GM12878 (cell line): ENCODE measurements around the gene DNAJC3. TPM values are rescaled to one million over a fixed set of nuclear protein-coding genes. Genes with fewer than 3 reads are reported as not detected.

Experiments used
- ATAC-seq: fragments of 200-7000 bp; cut with Tn5 transposase; 3 replicates; pipeline ENCODE4 v1.9.1; 2020; ENCODE audit warnings: mild to moderate bottlenecking, moderate library complexity
- BruUV-seq: library from RNA; stranded (reverse); fragments of 400-500 nt; replicated peaks from 2 replicates; lab custom pipeline; 2021; lab: Mats Ljungman, UMichigan
- CTCF ChIA-PET: fragments of 300-600 bp; sonication (Branson Sonifier 250); formaldehyde crosslinking; extraction: SDS; loops from one replicate; lab custom pipeline; 2021; ENCODE audit warnings: inconsistent platforms; lab: Yijun Ruan, JAX
- POLR2A ChIA-PET: fragments of 350-600 bp; formaldehyde crosslinking; extraction: SDS; loops from one replicate; lab custom pipeline; 2021; ENCODE audit warnings: inconsistent platforms; lab: Charles Lee
- RAD21 ChIA-PET: fragments of 300-600 bp; sonication (Branson Sonifier 250); formaldehyde crosslinking; loops from one replicate; lab custom pipeline; 2023; ENCODE audit warnings: antibody characterized with exemption; ENCODE audit not compliant: unreplicated experiment; lab: Charles Lee
- SMC1A ChIA-PET: fragments of 300-600 bp; sonication (Branson Sonifier 250); formaldehyde crosslinking; loops from one replicate; lab custom pipeline; 2023; ENCODE audit not compliant: unreplicated experiment, uncharacterized antibody; lab: Charles Lee
- DNase-seq: peaks from one replicate; pipeline ENCODE4 v3.0.0-alpha.2; 2011; ENCODE audit warnings: low read depth, low spot score
- FAIRE-seq: peaks from 3 replicates; lab custom pipeline; 2011; peaks lifted over from hg19 to GRCh38; lab: Jason Lieb, UNC
- H2AFZ ChIP-seq: 2 replicates; pipeline ENCODE4 v1.6.0; 2011; ENCODE audit warnings: low read depth, low read length, control low read depth; ENCODE audit not compliant: control insufficient read depth
- H3K27ac ChIP-seq: 2 replicates; pipeline ENCODE4 v1.5.1; 2011; ENCODE audit warnings: control low read depth; ENCODE audit not compliant: control insufficient read depth, insufficient read depth
- H3K27me3 ChIP-seq, 2 experiments: replicated peaks in 1 of 2; 2 replicates each; pipeline versions ENCODE4 v1.6.0 to v1.6.1; 2011; ENCODE audit warnings: low read length in 1 of 2; ENCODE audit not compliant: control insufficient read depth in 2 of 2, insufficient read depth in 2 of 2
- H3K36me3 ChIP-seq, 2 experiments: 2 replicates each; pipeline ENCODE4 v1.5.1; 2011; ENCODE audit warnings: low read length in 1 of 2; ENCODE audit not compliant: control insufficient read depth in 2 of 2, insufficient read depth in 2 of 2
- H3K4me1 ChIP-seq: 2 replicates; pipeline ENCODE4 v1.6.1; 2011; ENCODE audit warnings: mild to moderate bottlenecking, low read length, moderate library complexity, mixed read lengths; ENCODE audit not compliant: control insufficient read depth, insufficient read depth
- H3K4me2 ChIP-seq: 2 replicates; pipeline ENCODE4 v1.6.0; 2011; ENCODE audit warnings: control low read depth; ENCODE audit not compliant: control insufficient read depth, insufficient read depth
- H3K4me3 ChIP-seq: fragments of 200-600 bp; sonication (generic); 2 replicates; pipeline ENCODE4 v1.5.1; 2016
- H3K79me2 ChIP-seq: 2 replicates; pipeline ENCODE4 v1.6.0; 2011; ENCODE audit warnings: low read length; ENCODE audit not compliant: control insufficient read depth, insufficient read depth
- H3K9ac ChIP-seq: 2 replicates; pipeline ENCODE4 v1.8.0; 2011; ENCODE audit warnings: low read length, control low read depth, mixed read lengths; ENCODE audit not compliant: control insufficient read depth, insufficient read depth
- H3K9me3 ChIP-seq: replicated peaks from 3 replicates; pipeline ENCODE4 v1.5.1; 2011; ENCODE audit warnings: mild to moderate bottlenecking, low read length; ENCODE audit not compliant: control insufficient read depth, insufficient read depth
- H4K20me1 ChIP-seq: 2 replicates; pipeline ENCODE4 v1.6.0; 2011; ENCODE audit not compliant: control insufficient read depth, insufficient read depth
- ASH2L ChIP-seq: fragments of 300-600, 200-600 bp; sonication (generic); IDR thresholded peaks from 2 replicates; pipeline ENCODE4 v1.6.1; 2017; ENCODE audit warnings: low read depth, mild to moderate bottlenecking, borderline replicate concordance
- EP300 ChIP-seq, 2 experiments: fragments of 150-350 bp in 1 of 2; IDR thresholded peaks; 2 replicates each; pipeline ENCODE4 v1.6.1; 2011 to 2012; ENCODE audit warnings: low read depth in 2 of 2, low read length in 2 of 2, borderline replicate concordance in 1 of 2, improper control_type of control experiment in 1 of 2, inconsistent platforms in 1 of 2; ENCODE audit not compliant: control insufficient read depth in 1 of 2
- JUND ChIP-seq: IDR thresholded peaks from 2 replicates; pipeline ENCODE4 v1.6.1; 2012; ENCODE audit warnings: low read depth, mild to moderate bottlenecking, low read length, improper control_type of control experiment, moderate library complexity
- SPI1 ChIP-seq: IDR thresholded peaks from 2 replicates; pipeline ENCODE4 v1.6.1; 2011; ENCODE audit warnings: low read depth, mild to moderate bottlenecking, low read length, moderate library complexity, borderline replicate concordance; ENCODE audit not compliant: insufficient read depth
- TCF12 ChIP-seq: IDR thresholded peaks from 2 replicates; pipeline ENCODE4 v1.6.1; 2011; ENCODE audit warnings: low read depth, mild to moderate bottlenecking, low read length
- in situ Hi-C: fragments of 300-500 bp; cut with MboI; formaldehyde crosslinking; loops from 9 replicates; pipeline ENCODE4 v1.14.3; 2018; ENCODE audit warnings: mixed read lengths
- intact Hi-C: fragments of 100-400 bp; cut with micrococcal nuclease; formaldehyde crosslinking; loops from one replicate; pipeline ENCODE4 v1.14.2; 2022; ENCODE audit not compliant: unreplicated experiment
- polyA plus RNA-seq, 11 experiments: library from polyadenylated mRNA; depleted of rRNA in 4 of 11; unstranded in 6 of 11; stranded (reverse) in 5 of 11; fragments of >200 nt; fragmentation: Nextera tagmentation in 4 of 11; fragmentation: Illumina TruSeq in 1 of 11; extraction: Ambion mirVana in 4 of 11; extraction: Trizol in 1 of 11; gene quantifications; 1 replicate in 1 of 11; 2 replicates in 10 of 11; pipeline versions ENCODE4 v1.2.1 to v1.2.3, GENCODE V29; 2011 to 2016; ENCODE audit warnings: inconsistent platforms in 2 of 11, missing spikeins in 2 of 11, low read depth in 1 of 11
- total RNA-seq, 4 experiments: library from RNA; depleted of rRNA in 3 of 4; stranded (reverse); fragments of >200 nt in 3 of 4; fragmentation: Illumina TruSeq in 1 of 4; extraction: Trizol in 1 of 4; gene quantifications; 2 replicates each; pipeline versions ENCODE4 v1.2.1 to v1.2.3, GENCODE V29; 2013 to 2021
- TF ChIP-seq, protein P1 (sequence below): fragments of 450-650 bp; formaldehyde crosslinking; IDR thresholded peaks from 2 replicates; pipeline ENCODE4 v1.5.0; 2022; ENCODE audit warnings: mild to moderate bottlenecking, missing genetic modification characterization
- TF ChIP-seq, protein P2 (sequence below): IDR thresholded peaks from 2 replicates; pipeline ENCODE4 v1.6.1; 2012; ENCODE audit warnings: low read depth, low read length, improper control_type of control experiment
- TF ChIP-seq, protein P3 (sequence below), 3 experiments: IDR thresholded peaks in 2 of 3; conservative IDR thresholded peaks in 1 of 3; 2 replicates each; pipeline ENCODE4 v1.5.1; 2011; ENCODE audit warnings: low read depth in 3 of 3, low read length in 3 of 3, mild to moderate bottlenecking in 3 of 3, control low read depth in 2 of 3, moderate library complexity in 2 of 3, inconsistent platforms in 1 of 3, mixed read lengths in 1 of 3; ENCODE audit not compliant: control insufficient read depth in 2 of 3, insufficient read depth in 1 of 3; ENCODE audit errors: extremely low read depth in 1 of 3
- TF ChIP-seq, protein P4 (sequence below): fragments of 450-650 bp; IDR thresholded peaks from 2 replicates; pipeline ENCODE4 v1.6.1; 2017; ENCODE audit warnings: mild to moderate bottlenecking, low read depth, inconsistent platforms; ENCODE audit not compliant: poor library complexity, severe bottlenecking
- TF ChIP-seq, protein P5 (sequence below): fragments of 450-650 bp; IDR thresholded peaks from 2 replicates; pipeline ENCODE4 v1.6.1; 2017; ENCODE audit warnings: mild to moderate bottlenecking

The DNAJC3 gene
- total and polyA plus RNA-seq, 10 of the 15 experiments (the other 5 are each of a cell fraction or from before 2014, with no cell fraction given), result 9.3 to 37.4 (median 19.0) TPM

DNA sequence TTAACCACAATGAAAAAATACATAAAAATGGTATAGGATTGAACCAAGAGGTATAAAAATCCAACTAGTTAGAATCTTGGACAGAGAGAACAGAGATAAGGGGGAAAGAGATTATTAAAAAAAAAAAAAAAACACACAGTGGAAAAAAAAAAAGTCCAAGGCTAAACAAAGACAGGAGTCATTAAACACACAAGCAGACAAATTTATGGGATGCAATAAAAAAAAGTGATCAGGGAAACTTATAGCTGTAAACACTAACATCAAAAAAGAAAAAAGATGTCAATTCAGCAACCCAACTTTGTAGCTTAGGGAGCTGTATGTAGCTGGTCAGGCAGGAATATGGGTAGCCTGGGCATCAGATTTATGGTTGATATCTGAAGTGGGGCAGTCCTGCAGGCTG is 129.0 kb downstream of the DNAJC3 start:
- no peak for ATAC-seq
- no peak overlapping the region for H3K4me2 ChIP-seq
- no peaks in the 10 kb centered on the region for H3K4me1 ChIP-seq
- H3K27me3 ChIP-seq, result no peaks in the 10 kb centered on the region
- no peak overlapping the region for H2AFZ ChIP-seq
- TF ChIP-seq, protein P1, sequence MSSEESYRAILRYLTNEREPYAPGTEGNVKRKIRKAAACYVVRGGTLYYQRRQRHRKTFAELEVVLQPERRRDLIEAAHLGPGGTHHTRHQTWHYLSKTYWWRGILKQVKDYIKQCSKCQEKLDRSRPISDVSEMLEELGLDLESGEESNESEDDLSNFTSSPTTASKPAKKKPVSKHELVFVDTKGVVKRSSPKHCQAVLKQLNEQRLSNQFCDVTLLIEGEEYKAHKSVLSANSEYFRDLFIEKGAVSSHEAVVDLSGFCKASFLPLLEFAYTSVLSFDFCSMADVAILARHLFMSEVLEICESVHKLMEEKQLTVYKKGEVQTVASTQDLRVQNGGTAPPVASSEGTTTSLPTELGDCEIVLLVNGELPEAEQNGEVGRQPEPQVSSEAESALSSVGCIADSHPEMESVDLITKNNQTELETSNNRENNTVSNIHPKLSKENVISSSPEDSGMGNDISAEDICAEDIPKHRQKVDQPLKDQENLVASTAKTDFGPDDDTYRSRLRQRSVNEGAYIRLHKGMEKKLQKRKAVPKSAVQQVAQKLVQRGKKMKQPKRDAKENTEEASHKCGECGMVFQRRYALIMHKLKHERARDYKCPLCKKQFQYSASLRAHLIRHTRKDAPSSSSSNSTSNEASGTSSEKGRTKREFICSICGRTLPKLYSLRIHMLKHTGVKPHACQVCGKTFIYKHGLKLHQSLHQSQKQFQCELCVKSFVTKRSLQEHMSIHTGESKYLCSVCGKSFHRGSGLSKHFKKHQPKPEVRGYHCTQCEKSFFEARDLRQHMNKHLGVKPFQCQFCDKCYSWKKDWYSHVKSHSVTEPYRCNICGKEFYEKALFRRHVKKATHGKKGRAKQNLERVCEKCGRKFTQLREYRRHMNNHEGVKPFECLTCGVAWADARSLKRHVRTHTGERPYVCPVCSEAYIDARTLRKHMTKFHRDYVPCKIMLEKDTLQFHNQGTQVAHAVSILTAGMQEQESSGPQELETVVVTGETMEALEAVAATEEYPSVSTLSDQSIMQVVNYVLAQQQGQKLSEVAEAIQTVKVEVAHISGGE (CRISPR knock-in tag), result no peak
- no peak for TF ChIP-seq SPI1
- TF ChIP-seq, protein P2, sequence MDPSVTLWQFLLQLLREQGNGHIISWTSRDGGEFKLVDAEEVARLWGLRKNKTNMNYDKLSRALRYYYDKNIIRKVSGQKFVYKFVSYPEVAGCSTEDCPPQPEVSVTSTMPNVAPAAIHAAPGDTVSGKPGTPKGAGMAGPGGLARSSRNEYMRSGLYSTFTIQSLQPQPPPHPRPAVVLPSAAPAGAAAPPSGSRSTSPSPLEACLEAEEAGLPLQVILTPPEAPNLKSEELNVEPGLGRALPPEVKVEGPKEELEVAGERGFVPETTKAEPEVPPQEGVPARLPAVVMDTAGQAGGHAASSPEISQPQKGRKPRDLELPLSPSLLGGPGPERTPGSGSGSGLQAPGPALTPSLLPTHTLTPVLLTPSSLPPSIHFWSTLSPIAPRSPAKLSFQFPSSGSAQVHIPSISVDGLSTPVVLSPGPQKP, result no peak
- no peak for TF ChIP-seq ASH2L
- TF ChIP-seq, protein P3, sequence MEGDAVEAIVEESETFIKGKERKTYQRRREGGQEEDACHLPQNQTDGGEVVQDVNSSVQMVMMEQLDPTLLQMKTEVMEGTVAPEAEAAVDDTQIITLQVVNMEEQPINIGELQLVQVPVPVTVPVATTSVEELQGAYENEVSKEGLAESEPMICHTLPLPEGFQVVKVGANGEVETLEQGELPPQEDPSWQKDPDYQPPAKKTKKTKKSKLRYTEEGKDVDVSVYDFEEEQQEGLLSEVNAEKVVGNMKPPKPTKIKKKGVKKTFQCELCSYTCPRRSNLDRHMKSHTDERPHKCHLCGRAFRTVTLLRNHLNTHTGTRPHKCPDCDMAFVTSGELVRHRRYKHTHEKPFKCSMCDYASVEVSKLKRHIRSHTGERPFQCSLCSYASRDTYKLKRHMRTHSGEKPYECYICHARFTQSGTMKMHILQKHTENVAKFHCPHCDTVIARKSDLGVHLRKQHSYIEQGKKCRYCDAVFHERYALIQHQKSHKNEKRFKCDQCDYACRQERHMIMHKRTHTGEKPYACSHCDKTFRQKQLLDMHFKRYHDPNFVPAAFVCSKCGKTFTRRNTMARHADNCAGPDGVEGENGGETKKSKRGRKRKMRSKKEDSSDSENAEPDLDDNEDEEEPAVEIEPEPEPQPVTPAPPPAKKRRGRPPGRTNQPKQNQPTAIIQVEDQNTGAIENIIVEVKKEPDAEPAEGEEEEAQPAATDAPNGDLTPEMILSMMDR (IDR thresholded peaks at IDR 0.05 in 2 of 3, conservative IDR thresholded peaks at IDR 0.05 in 1 of 3; ENCODE audit: control insufficient read depth in 2 of 3, extremely low read depth in 1 of 3, insufficient read depth in 1 of 3, low read depth in 3 of 3, low read length in 3 of 3), result no peak
- TF ChIP-seq, protein P4, sequence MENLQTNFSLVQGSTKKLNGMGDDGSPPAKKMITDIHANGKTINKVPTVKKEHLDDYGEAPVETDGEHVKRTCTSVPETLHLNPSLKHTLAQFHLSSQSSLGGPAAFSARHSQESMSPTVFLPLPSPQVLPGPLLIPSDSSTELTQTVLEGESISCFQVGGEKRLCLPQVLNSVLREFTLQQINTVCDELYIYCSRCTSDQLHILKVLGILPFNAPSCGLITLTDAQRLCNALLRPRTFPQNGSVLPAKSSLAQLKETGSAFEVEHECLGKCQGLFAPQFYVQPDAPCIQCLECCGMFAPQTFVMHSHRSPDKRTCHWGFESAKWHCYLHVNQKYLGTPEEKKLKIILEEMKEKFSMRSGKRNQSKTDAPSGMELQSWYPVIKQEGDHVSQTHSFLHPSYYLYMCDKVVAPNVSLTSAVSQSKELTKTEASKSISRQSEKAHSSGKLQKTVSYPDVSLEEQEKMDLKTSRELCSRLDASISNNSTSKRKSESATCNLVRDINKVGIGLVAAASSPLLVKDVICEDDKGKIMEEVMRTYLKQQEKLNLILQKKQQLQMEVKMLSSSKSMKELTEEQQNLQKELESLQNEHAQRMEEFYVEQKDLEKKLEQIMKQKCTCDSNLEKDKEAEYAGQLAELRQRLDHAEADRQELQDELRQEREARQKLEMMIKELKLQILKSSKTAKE, result no peak
- TF ChIP-seq EP300 (IDR thresholded peaks at IDR 0.05; ENCODE audit: borderline replicate concordance in 1 of 2, control insufficient read depth in 1 of 2, low read depth in 2 of 2, low read length in 2 of 2), result no peak
- TF ChIP-seq TCF12, result no peak
- TF ChIP-seq, protein P5, sequence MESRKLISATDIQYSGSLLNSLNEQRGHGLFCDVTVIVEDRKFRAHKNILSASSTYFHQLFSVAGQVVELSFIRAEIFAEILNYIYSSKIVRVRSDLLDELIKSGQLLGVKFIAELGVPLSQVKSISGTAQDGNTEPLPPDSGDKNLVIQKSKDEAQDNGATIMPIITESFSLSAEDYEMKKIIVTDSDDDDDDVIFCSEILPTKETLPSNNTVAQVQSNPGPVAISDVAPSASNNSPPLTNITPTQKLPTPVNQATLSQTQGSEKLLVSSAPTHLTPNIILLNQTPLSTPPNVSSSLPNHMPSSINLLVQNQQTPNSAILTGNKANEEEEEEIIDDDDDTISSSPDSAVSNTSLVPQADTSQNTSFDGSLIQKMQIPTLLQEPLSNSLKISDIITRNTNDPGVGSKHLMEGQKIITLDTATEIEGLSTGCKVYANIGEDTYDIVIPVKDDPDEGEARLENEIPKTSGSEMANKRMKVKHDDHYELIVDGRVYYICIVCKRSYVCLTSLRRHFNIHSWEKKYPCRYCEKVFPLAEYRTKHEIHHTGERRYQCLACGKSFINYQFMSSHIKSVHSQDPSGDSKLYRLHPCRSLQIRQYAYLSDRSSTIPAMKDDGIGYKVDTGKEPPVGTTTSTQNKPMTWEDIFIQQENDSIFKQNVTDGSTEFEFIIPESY, result no peak
- TF ChIP-seq JUND, result no peak
- TF ChIP-seq, all 136 proteins: peak for 0
- Histone ChIP-seq H3K9me3 (no peaks in the 10 kb centered on the region; the same call in 1 of the 3 replicates), H3K4me3 (no peak overlapping the region), H3K79me2 (no peaks in the 10 kb centered on the region), H3K9ac (no peak overlapping the region), H3K36me3 (no peaks in the 10 kb centered on the region), H3K27ac (no peak overlapping the region), H4K20me1 (no peaks in the 10 kb centered on the region)
- intact Hi-C loops (no loop called here), in situ Hi-C loops (no loop called here)
- ChIA-PET RAD21 (no interaction called here), CTCF (interaction anchor here (0.7 kb wide), 1 partner anchor 1560 kb away, joined by 4 read pairs; no protein-coding TSS in a partner anchor), POLR2A (interaction anchor here (0.6 kb wide), 1 partner anchor 194 kb away, joined by 6 read pairs; no protein-coding TSS in a partner anchor), SMC1A (interaction anchor here (1.8 kb wide), 1 partner anchor 12 kb away, joined by 5 read pairs; no protein-coding TSS in a partner anchor)
- no peak for FAIRE-seq
- no peak for DNase-seq
- BruUV-seq, result no TSS peak
